Measurements from ENCODE around the gene CTNNA1.
"Not testable (repeated sequence)": the region's sequence is repeated elsewhere in the genome, so short reads cannot be mapped to it uniquely, and the experiment has no call there.

Gene CTNNA1

DNA sequence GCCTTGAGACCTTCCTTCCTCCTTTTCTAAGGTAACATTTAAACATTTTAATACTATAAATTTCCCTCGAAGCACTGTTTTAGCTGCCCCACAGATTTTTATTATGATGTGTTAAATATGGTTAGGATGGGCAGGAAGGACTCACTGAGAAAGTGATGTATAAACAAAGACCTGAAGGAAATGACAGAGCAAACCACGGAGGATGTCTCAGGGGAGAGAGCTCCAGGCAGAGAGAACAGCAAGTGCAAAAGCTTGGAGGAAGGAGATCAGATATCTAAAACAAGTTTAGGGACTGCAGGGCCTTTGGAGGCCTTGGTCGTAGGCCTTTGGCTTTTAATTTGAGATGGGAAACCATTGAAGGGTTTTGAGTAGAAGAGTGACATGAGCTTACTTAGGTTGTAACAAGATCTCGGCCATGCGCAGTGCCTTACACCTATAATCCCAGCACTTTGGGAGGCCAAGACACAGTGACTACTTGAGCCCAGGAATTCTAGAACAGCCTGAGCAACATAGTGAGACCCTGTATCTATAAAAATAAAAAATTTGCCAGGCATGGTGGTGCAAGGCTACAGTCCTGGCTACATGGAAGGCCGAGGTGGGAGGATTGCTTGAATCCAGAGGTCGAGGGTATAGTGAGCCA lies 157.4 kb downstream of the CTNNA1 start:
- no peak for DNase-seq

DNA sequence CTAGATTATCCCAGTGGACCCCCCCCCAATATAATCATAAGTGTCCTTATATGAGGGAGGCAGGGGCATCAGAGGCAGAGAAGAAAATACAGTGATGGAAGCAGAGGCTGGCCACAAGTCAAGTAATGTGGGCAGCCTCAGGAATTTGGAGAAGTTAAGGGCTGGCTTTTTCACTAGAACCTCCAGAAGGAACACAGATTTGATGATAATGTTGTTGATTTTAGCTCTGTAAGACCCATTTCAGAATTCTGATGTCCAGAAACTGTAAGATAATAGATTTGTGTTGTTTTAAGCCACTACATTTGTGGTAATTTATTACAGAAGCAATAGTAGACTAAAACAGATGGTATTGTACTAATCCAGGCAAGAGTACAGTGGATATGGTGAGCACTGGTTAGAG lies 158.2 kb downstream of the CTNNA1 start:
- DNase-seq: no peak

DNA sequence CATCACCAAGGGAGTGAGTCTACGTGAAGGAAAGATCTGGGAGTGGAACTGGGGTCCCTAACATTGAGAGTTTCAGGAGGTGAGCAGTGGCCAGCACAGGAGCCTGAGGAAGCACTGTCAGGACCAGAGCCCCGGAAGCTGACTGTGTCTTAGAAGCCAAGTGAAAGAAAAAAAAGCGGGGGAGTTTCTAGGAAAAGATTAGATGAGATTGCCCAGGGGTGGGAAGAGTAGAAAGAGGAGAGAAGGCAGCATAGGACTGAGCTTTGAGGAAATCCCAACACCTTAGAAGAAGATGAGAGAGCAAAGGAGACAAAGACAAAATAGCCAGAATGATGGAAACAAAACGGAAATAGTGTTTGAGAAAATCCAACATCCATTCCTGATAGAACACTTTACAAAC lies 158.9 kb downstream of the CTNNA1 start:
- no peak for DNase-seq

DNA sequence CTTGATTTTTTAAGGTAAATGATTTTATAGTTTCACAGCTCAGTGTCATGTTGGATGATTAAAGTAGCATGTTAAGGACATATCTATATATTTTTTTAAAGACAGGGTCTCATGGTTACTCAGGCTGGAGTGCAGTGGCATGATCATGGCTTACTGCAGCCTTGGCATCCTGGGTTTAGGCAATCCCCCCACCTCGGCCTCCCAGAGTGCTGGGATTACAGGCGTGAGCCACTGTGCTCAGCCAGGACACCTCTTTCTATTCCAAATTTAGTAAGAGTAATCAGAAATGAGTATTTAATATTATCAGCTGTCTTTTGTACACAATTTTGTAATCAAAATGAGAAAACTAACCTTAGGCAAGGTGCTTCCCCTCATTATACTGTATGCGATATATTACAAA lies 160.5 kb downstream of the CTNNA1 start:
- no peak for DNase-seq

DNA sequence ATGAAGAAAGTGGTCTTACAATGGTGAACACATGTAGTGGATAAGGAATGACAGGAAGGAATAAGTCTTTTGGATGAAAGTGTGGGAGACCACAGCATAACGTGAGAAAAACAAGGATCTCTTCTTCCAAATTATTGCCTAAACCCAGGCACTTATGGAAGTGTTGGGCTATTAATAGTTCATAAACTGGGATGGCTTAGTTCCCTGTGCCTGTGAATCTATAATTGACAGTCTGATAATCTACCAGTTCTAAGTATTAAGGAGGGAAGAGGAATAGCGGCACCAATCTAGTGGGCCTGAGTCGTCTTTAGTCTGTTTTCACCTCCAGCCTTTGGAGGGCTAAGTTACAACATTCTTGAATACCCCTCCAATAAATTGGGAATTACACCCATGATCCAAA lies 161.1 kb downstream of the CTNNA1 start:
- DNase-seq: no peak

DNA sequence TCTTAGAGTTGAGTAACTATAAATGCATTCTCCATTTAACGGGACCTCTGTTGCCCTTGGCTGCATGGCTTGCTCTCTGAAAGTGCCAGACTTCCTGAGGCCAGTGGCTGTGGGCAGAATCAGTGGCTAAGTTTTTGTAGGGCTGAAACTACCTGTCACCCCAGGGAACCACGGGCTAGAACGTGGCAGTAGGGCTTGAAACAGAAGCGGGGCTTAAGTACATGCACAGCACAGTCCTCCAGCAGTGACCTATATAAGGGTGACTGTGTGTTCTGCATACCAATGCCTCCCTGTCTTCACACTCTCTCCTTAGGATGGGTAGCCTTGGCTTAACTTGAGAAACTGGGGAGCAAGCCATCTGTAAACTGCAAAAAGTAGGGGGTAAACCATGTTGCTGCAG lies 165.5 kb downstream of the CTNNA1 start:
- no peak for DNase-seq

DNA sequence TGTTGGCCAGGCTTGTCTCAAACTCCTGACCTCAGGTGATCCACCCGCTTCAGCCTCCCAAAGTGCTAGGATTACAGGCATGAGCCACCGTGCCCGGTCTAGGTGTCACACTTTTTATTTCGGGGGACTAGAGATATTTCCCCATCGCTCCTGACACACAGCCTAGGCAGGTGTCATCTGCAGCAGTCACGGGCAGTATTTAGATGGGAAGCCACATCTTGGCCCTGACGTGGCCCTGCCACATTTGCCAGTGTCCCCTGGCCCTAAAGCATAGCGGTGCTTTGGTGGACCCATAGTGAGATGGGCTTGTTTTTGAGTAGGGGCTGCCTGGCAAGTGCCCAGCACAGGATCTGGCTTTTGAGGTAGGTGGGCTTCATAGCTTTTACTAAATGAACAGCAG lies 167.0 kb downstream of the CTNNA1 start:
- DNase-seq: no peak

DNA sequence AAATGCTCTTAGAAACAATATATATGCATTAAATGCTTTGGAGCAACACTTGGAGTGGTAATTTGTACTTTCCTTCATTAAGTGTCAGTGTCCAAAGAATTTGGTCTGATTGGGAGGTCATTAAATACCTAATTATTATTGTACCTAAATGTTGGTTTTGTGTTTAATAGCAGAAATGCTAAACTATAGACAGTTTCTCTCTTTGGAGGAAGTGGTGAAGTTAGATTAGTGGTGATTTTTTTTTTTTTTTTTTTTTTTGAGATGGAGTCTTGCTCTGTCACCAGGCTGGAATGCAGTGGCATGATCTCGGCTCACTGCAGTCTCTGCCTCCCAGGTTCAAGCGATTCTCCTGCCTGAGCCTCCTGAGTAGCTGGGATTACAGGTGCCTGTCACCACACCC lies 168.1 kb downstream of the CTNNA1 start:
- not testable (repeated sequence) for DNase-seq

DNA sequence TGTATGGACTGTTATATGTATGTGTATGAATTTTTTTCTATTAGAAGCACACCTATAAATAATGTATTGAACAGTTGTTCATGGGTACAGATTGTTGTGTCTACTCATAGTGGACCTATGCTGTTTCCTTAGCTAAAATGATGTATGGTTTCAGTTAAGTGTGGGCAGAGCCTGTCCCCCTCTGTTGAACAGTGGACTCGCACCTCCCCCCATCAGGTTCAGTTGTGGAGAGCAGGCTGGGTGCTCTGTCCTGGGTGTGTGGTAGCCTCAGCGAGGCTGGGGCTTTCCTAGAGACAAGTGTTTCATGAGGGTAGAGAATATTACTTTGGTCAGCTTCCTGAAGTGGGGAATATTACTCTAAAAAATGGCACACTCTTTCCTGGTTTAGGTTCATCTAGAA lies 169.3 kb downstream of the CTNNA1 start:
- DNase-seq: no peak

DNA sequence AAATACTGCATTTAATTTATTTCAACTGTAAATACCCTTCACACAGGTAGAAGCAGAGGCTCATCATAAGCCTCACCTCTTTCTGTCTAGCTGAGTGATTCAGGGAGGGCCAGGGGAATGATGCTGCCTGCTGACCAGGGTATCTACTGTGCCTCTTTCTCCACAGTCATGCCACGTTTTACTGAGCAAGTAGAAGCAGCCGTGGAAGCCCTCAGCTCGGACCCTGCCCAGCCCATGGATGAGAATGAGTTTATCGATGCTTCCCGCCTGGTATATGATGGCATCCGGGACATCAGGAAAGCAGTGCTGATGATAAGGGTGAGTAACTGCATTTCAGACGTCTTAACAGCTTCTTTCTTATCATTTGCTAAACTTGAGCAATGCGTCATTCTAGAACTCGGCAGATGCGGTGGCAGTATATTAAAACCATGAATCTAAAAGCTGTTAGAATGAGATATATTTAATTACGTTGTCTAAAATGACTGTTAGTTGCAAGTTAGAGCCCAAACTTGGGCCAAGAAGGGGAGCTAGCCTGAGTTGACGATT lies 171.9 kb downstream of the CTNNA1 start:
- no peak for DNase-seq

DNA sequence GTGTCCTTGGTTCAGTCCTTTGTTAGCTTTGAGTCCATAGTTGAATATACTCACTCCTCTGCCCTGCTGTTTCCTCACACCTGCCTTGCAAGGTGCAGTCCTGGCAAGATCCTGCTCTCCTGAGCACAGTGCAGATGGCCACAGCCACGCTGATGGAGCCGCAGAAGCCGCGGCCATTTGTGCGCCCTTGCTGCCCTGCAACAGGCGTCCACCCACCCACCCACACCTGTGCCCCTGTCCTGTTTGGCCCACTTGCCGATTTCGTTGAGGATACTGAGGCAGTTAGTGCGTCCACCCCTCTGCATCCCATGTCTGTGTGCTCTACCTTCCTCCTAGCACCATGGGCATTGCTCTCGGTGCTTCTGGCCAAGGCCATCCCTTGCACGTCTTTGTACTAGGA lies 173.0 kb downstream of the CTNNA1 start:
- DNase-seq: no peak

DNA sequence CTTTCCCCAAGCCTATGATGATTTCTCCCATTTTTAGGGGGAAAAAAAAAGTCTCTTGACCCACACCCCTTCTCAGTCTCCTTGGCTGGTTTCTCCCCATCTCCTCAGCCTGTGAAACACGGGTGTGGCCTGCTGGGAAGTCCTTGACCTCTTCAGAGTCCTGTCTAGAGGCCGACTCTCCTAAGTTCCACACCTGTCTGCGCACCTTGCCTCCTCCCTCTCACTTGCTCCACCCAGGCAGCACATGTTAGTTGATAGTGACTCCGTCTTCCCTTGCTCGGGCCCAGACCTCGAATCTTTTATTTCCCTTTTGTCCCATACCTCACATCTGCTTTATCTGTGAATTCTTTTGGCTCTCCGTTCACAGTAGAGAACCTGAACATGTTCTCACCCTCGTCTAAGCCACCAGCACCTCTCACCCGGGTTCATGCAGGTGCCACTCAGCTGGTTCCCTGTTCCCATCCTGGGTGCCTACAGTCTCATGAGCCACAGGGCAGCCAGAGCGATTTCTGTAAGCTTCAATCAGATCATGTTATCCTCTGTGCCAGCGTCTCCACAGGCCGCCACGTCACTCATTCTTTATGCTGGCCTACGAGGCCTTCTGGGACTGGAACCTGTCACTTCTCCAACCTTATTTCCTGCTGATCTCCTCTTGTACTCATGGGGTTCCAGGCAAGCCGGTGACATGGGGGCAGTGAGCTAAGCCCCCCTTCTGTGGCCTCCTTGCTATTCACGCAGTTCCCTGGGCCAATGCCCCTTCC lies 173.6 kb downstream of the CTNNA1 start:
- no peak for DNase-seq

DNA sequence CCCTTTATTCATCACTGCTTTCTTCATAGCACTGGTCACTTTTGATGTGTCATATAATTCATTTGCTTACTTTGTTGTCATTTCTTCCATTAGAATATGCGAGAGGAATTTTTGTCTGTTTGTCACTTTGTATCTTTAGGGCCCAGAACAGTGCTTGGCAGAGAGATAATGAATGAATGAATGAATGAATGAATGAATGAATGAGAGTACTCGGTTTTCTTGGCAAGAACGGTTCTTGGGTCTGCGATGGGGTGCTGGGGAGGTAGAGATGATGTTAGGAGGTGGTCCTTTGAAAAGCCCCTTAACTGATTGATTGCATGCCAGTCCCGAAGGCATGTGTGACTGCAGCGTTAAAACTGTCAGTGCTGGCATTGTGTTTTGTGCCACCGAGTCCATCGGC lies 174.3 kb downstream of the CTNNA1 start:
- DNase-seq: no peak

DNA sequence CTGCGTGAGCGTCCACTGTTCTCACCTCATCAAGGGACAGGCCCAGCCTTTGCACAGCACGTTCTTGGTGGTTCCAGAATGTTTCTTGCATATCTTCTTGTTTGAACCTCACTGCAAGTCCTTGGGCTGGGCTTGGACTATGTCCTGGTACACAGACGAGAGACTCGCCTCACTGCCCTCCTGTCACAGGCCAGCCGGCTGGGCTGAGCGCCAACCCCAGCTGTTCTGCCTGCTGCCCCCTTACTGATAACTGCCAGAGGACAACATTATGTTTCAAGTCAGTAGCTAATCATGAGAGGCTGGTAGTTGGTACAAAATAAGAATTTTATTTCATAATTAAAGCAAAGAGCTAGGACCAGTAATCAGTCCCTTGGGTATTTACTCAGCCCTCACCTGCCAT lies 174.8 kb downstream of the CTNNA1 start:
- DNase-seq: no peak

DNA sequence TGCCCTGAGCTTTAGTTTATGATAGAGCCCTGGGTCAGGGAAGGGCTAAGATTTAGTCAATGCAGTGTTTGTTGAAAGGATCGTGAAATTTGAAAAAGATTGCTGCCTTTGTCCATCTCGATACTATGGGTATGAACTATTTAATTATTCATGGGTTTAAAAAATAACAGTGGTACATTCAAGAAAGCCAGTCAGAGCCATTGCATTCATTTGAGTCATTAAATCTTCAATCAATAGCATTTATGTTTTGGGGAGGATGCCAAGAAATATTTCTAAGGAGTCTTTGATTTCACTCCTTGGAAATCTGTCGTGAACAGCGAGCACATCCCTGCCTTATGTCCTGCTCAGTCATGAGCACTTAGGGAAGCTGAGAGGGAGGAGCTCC lies 176.3 kb downstream of the CTNNA1 start:
- no peak for DNase-seq

DNA sequence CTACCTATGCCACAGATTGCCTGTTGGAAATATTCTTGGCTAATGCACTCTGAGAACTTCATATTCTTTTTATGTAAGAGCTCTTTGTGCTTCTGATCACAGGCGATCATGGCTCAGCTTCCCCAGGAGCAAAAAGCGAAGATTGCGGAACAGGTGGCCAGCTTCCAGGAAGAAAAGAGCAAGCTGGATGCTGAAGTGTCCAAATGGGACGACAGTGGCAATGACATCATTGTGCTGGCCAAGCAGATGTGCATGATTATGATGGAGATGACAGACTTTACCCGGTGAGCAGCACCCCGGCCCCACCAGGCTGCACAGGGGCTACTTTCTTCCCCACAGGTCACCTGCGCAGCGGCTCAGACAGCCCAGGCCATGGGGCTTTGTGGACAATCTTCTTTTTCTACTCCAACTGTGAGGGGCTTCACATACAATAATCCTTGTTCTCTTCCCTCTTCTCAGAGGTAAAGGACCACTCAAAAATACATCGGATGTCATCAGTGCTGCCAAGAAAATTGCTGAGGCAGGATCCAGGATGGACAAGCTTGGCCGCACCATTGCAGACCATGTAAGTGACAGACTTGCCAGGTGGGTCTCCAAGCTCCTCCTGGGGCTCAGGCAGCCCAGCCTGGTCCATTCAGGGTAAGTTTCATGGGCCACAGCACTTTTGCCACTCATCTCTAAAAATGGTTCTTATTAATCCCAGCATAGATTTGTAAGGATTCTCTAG lies 177.3 kb downstream of the CTNNA1 start:
- no peak for DNase-seq

DNA sequence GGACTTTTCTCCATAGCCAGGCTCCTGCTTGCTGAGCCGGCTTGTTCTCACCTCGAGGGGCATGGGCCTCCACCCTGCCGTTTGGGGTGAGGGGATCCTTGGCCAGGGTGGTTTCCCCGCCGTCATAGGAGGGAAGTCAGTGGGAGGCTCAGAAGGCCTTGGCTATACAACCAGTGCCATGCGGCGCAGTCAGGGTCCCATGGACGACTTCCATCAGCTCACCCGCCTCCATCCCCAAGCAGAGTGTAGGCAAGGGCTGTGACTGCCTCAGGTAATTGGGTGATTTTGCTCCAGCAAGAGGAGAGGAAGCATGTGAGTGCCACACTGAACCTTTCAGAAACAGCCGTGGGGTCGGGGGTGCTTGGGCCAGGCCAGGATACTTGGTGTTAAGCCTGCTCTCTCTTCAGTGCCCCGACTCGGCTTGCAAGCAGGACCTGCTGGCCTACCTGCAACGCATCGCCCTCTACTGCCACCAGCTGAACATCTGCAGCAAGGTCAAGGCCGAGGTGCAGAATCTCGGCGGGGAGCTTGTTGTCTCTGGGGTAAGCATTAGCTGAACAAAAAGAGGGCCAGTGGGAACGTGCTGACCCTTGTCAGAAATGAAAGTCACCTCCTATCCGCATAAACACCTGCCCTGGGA lies 179.1 kb downstream of the CTNNA1 start:
- DNase-seq: no peak

DNA sequence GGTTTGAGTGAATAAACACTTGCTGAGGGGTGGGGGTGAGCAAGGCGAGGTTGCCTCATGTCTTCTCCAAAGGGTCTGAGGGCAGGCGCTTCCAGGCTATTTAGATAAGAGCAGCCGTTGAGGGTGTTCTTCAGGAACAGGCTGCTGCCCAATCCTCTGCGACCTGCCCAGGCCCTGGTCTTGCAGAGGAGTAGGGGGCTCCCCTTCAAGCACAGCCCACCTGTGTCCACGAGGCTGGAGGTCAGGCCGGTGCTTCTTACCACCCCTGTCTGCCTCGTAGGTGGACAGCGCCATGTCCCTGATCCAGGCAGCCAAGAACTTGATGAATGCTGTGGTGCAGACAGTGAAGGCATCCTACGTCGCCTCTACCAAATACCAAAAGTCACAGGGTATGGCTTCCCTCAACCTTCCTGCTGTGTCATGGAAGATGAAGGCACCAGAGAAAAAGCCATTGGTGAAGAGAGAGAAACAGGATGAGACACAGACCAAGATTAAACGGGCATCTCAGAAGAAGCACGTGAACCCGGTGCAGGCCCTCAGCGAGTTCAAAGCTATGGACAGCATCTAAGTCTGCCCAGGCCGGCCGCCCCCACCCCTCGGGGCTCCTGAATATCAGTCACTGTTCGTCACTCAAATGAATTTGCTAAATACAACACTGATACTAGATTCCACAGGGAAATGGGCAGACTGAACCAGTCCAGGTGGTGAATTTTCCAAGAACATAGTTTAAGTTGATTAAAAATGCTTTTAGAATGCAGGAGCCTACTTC lies 180.5 kb downstream of the CTNNA1 start:
- DNase-seq: no peak

DNA sequence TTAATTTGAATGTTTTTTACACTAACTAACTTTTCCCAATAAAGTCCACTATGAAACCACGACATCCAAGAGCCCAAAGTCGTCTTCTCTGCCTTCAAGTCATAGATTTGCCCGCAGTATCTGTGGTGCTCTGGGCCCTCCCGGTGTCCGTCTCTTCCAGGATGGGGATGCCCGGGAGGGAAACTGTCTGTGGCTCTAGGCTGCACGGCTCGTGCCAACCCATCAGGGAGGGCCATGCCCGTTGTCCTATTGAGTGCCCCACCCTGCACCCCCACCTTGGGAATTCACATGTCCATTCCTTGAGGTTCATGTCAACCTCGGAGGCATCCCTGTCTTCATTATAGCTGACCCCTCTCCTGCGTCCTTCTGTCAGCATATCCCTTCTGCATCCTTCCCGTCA lies 181.7 kb downstream of the CTNNA1 start:
- DNase-seq: no peak

DNA sequence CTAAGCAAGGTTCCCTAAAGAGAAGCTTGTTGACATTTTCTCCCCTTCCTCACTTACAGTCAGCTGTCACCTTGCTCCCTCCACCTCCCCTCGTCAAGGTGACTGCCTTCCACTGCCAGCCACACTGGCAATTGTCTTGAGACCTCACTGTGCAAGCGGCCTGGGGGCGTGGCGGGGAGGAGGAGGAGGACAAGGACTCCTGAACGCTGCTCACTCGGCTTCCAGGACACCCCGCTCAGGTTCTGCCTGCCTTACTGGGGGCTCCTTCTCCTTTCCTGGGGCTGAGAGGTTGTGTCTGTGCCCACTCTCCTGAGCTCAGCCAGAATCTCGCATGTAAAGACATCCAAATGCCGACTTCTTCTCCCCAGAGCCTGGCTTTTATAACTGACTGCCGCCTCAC lies 182.2 kb downstream of the CTNNA1 start:
- no peak for DNase-seq

DNA sequence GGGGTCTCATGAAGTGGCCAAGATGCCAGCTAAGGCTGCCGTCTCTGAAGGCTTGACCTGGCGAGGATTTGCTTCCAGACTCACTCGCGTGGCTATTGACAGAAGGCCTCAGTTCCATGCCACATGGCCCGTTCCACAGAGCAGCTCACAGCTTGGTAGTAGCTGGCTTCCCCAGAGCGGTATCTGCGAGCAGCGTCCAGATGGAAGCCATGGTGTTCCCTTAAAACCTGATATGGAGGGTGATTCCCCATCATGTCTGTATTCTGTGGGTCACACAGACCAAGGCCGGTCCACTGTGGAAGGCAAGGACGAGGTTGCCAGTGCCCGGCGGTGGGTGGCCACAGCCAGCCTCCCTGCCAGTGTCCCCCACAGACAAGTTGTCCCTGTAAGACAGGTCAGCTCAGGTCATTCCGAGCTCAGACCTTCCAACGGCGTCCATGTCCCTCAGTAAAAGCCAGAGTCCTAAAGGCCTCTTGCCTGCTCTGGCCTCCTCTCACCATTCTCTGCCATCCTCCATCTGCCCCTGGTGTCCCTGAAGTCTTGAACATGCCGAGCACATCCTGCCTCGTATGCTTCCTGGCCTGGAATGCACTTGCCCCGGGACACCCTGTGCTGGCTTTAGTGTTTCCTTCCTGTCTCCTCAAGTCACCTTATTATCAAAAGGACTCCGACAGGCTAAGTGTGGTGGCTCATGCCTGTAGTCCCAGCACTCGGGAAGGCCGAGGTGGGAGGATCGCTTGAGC lies 183.2 kb downstream of the CTNNA1 start:
- no peak for DNase-seq

DNA sequence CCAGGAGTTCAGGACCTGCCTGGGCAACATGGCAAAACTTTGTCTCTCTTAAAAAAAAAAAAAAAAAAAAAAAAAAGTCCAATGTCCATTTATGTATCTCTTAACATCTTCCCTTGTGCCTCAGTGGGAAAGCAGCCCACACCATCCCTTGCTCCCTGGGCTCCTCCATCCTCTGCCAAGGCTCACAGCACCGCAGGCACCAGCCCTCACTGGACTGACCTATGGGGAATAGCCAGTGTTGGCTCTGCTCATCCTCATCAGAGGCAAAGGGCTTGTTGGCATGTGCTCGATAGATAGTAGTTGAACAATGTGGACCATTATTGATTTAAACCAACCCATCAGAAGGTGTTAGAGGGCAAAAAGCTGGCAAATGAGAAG lies 183.7 kb downstream of the CTNNA1 start:
- DNase-seq: no peak

Measured in Kasumi-1 (cell line).